DLD1 (cell line): ENCODE measurements around the gene COPS6.

ENCODE experiments used
- in situ Hi-C: cut with HindIII; loops from 2 replicates; pipeline ENCODE4 v1.10.0; 2017; ENCODE audit warnings: low sequenced_read_pairs

Gene COPS6

DNA sequence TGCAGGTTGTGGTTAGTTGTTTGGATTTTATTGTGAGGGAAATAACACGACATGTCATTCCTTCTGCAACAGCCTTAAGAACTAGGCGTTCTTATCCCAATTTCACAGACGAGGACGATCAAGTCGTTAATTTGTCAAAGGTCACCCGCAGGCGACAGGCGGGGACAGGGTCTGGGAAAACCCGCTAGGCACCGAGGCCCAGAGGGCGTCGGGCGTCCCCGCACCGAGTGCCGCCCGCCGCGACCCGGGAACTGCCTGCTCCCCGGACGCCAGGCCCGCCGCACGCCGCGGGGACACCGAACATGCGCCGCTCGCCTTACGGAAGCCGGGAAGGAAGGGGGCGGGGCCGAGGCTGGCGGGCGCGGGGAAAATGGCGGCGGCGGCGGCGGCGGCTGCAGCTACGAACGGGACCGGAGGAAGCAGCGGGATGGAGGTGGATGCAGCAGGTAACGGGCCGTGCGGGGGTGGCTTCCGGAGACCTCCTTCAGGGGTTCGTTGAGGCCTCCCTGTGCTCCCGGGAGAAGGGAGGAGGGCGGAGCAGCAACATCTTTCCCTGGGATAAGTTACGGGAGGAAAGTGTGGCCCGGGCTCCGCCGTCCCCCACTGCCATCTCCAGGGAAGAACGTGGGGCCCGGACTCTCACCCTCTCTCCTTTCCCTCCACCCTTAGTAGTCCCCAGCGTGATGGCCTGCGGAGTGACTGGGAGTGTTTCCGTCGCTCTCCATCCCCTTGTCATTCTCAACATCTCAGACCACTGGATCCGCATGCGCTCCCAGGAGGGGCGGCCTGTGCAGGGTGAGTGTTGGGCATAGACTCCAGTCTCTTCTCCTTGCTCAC, at the start of gene COPS6:
COPS6 (plus strand) TSS at position 349 of the 837 bp plus-strand sequence; CDS start at position 371, 22 bp downstream.
- in situ Hi-C loops = no loop called here

DNA sequence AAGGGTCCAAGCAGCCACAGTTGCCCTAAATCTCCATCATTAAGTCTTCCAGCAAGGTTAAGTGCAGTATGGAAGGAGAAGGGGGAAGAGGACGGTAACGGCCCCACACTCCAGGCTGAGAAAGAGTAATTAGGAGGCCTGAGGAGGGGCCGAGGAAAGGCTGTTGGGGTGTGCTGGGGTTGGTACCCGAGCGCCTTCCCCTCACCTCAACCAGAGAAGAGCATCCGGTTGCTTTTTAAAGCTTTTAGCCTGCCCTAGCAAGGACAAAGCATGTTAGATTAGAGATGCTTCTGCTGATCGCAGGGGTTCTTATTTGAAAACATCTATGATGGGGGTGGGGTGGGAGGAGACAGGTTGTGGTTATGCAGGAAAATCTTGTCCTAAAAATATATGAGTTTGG, 48.2 kb upstream of the COPS6 start:
- in situ Hi-C loops = no loop called here

DNA sequence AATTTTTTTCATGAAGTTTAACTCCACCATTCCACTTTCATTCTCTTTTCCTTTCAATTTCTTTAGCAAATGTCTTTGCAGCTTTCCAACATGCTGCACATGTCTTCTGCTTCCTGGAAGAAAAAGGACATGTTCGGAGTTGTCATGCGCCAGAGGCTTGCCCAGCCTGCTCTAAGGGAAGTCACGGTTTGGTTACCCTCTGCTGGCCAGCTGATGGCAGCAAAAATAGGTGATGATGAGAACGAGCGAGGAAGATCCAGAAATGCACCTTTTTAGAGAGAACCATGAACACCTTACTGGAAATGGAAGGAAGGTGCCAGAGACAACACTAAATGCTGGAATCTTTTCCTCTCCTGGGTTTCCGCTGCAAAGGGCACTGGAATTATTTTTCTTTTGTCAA, 44.1 kb upstream of the COPS6 start:
- in situ Hi-C loops = no loop called here

DNA sequence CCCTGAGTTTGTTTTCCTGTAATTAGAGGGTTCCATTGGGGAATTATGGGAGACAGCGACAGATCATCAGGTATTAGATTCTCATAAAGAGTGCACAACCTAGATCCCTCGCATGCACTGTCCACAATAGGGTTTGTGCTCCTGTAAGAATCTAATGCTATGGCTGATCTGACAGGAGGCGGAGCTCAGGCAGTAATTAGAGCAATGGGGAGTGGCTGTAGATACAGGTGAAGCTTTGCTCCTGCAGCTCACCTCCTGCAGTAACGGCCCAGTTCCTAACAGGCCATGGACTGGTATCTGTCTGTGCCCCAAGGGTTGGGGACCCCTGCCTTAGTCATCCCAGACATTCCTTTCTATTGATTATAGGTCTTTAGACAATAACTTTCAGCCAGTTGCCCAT, 40.1 kb upstream of the COPS6 start:
- in situ Hi-C loops = no loop called here

DNA sequence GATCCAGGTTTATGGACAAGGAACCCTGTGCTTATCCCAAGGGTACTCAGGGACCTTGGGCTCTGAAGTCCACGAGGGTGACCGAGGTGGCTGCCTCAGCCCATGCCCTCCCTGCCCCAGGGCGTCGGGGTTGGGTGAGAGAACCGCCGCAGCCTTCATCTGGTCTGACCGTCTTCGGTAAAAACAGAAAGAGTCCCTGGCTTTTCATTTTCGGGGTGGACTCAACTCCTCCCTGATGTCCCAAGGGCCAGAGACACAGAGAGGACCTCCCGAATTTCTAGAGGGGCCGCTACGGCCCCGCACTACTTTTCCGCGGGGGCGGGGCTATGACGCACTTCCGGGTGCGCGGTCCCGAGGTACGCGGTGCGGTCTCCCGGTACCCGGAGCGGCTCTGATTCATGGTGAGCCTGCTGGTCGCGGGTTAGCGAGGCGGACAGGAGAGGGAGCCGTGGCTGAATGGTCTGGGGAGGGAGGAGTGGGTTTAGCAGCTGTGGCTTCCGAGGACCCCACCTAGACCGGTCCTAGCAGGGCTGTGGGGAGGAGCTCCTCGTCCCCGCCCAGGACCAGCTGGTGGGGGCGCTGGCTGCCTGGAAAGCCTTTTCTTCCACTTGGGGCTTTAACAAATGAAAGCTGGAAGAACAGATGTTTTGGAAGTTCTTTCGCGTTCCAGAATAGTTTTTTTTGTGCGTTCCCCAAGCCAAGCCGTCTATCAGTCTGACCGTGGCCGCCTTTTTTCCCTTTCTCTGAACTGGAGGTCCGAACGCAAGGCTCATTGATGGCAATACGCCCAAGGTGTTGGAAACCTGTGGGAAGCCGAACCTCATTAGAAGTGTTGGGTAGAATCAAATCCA, 39.1 kb upstream of the COPS6 start, which contains the start of gene ZSCAN21:
ZSCAN21 (plus strand) TSS at position 334 of the 851 bp plus-strand sequence. CDS start 7,233 bp downstream, outside the sequence.
- in situ Hi-C loops = no loop called here

DNA sequence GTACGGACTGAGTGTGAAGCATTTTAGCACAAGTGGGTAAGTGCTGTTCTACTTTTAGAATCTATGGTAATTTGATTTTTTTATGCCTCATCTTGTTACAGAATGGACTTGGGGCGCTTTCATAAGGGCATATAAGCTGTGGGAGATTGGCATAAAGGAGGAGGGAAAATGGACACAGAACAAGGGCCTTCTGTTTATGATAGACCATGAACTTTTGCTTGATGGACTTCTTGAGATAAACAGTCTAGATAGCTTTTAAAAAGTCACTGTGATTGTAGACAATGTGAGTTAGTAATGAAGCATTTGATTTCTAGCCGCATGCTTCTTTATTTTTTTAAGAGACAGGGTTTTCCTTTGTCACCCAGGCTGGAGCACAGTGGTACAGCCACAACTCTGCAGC, 37.2 kb upstream of the COPS6 start:
- in situ Hi-C loops = no loop called here

DNA sequence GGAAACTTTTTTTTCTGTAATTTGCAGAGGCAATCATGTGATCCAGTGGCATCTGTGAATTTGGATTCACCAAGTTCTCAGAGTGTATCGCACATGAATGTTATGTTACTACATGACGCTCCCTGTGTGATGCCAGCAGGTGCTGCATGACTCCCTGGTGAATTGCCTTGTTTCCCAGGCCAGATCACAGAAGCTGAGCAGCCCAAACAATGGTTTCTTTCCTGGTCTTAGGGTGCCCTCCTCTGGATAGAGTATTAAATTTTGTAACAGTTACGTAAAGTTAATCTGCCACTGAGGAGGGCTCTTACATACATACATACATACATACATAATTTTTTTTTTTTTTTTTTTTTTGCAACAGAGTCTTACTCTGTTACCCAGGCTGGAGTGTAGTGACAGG, 35.6 kb upstream of the COPS6 start:
- in situ Hi-C loops = no loop called here

DNA sequence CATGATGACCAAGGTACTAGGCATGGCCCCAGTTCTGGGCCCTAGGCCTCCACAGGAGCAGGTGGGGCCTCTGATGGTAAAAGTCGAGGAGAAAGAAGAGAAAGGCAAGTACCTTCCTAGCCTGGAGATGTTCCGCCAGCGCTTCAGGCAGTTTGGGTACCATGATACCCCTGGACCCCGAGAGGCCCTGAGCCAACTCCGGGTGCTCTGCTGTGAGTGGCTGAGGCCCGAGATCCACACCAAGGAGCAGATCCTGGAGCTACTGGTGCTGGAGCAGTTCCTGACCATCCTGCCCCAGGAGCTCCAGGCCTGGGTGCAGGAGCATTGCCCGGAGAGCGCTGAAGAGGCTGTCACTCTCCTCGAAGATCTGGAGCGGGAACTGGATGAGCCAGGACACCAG, 31.8 kb upstream of the COPS6 start:
- in situ Hi-C loops = no loop called here

DNA sequence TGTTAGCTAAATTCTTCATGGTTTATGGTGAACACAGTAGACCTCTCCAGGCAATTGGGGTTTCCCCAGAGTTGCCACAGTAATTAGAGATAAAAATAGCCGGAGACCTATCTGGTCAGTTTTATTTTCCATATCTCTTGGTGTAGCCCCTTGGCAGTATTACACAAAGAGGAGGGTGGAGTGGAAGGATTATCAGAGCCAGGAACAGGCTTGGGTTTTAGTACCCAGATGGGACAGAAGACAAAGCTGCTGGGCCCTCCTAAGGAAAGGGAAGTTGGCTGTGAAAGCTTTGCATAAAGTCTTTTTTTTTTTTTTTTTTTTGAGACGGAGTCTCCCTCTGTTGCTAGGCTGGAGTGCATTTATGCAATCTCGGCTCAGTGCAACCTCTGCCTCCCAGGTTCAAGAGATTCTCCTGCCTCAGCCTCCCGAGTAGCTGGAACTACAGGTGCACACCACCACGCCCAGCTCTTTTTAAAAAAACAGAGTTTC, 29.5 kb upstream of the COPS6 start:
- in situ Hi-C loops = no loop called here

DNA sequence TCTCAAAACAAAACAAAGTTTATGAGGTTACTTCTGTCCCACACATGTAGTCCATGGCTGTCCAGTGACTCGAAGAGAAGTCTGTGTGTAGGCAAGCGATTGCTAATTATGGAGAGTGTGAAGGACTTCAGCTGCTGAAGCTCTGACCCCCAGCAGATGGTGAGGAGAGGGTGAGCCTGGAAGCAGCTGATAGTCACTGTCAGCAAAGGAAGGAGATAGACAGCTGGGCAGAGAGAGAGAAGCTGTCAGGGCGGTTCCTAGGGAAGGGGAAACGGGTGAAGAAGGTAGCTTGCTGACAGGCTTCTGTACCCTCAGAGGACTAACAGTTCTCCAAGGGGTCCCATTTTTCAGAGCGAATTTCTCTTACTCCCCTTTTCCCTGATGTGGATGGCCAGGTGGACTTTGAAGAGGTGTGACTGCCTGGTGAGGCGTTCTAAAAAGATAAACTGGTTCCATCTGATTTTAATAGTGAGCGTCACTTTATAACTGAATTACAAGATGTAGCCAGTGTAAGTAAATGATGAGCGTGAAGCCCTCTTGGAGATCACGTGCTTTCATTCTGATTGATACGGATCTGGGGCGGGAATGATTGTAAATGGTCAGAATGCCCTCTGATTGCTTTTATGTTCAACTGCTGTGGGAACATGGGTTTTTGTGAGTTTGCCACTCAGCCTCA, 27.1 kb upstream of the COPS6 start:
- in situ Hi-C loops = no loop called here

DNA sequence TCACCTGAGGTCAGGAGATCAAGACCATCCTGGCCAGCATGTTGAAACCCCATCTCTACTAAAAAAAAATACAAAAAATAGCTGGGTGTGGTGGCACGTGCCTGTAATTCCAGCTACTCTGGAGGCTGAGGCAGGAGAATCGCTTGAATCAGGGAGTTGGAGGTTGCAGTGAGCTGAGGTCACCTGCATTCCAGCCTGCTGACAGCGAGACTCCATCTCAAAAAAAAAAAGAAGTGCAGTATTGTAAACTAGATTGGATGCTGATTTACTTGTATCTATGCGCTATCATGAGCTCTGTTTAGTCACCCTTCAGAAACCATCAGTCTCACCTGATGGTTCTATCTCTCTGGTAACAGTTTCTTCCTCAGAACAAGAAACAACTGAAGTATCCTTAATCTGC, 25.4 kb upstream of the COPS6 start:
- in situ Hi-C loops = no loop called here

DNA sequence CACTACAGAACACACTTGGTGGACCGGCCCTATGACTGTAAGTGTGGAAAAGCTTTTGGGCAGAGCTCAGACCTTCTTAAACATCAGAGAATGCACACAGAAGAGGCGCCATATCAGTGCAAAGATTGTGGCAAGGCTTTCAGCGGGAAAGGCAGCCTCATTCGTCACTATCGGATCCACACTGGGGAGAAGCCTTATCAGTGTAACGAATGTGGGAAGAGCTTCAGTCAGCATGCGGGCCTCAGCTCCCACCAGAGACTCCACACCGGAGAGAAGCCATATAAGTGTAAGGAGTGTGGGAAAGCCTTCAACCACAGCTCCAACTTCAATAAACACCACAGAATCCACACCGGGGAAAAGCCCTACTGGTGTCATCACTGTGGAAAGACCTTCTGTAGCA, 24.6 kb upstream of the COPS6 start:
- in situ Hi-C loops = no loop called here

DNA sequence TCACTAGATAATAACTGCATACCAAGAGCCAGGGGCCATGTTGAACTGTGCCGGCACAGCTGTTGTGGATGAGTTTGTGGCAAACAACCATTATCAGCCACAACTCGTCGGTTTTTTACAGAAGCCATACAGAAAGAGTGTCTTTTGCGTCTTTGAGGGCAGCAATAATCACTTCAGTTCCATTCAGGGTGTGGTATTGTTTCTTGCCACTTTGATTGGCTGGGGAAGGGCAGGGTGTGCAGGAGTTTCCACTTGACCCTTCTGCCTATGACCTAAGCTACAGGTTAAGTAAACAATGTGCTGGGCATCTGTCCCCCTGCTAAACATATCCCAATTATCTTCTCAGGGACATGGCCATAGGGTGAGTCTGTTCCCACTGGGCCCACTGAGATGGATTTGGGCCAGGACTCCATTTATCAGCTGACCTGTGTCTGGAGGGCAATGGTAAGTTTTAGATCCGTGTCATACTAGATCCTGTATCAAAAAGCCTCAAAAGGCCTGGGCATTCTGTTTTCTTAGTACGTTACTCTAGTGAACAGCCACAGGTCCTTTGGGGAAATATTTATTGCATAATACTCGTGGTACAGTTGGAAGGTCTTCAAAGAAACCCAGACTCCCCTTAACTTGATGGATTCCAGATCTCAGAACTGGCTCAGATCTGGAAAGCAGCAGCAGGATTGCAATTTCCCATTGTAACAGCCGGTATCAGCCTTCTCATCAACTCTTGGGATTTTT, 23.1 kb upstream of the COPS6 start:
- in situ Hi-C loops = no loop called here

DNA sequence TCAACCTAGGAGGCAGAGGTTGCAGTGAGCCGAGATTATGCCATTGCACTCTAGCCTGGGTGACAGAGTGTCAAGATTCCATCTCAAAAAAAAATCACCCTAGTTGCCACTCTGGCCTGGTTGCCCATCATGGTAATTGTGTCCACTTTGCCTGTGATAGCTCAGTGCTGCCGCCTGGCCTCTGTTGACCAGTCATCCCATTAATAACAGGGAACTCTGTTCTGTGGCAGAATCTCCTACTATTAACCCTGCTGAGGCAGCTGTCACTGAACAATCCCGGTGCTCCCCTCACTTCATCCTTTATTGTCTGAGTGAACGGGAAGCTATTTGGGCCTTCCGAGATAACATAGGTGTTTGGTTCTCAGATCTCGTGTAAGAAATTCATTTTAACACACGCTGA, 21.8 kb upstream of the COPS6 start:
- in situ Hi-C loops = no loop called here

DNA sequence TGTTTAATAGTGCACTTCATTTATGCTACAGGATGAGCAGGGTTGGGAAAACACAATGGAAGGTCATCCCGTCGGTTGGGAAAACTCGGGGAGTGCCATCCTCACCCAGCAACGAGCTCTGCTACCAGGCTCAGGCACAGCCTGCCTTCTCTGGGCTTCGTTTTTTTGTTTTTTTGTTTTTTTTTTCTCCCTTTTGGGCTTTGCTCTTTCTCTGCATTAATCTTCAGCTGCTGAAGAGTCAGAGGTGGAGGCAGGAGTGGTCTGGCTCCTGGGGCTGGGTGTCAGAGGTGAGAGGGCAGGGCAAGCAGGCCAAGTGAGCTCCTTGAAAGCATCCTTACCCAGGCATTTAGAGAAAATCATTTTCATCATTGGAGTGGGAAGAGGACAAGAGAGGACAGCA, 18.8 kb upstream of the COPS6 start:
- in situ Hi-C loops = no loop called here

DNA sequence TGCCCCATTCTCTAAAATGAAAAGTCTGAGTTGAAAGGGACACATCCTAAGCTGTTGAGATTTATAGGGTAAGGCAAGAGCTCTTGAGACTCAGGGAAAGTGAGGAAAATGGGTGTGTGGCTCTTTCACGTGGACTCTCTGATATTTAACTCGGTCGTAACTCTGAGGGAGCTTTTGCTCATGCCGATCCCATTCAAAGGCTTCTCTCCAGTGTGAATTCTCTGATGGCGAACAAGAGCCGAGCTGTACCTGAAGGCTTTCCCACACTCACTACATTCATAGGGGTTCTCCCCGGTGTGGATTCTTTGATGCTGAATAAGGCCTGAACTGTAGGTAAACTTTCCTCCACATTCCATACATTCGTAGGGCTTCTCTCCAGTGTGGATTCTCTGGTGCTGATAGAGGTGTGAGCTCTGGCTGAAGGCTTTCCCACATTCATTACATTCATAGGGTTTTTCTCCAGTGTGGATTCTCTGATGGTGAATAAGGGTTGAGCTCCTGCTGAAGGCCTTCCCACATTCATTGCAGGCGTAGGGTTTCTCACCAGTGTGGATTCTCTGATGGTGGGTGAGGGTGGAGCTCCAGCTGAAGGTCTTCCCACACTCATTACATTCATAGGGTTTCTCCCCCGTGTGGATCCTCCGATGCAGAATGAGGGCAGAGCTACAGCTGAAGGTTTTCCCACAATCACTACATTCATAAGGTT, 17.6 kb upstream of the COPS6 start:
- in situ Hi-C loops = no loop called here

DNA sequence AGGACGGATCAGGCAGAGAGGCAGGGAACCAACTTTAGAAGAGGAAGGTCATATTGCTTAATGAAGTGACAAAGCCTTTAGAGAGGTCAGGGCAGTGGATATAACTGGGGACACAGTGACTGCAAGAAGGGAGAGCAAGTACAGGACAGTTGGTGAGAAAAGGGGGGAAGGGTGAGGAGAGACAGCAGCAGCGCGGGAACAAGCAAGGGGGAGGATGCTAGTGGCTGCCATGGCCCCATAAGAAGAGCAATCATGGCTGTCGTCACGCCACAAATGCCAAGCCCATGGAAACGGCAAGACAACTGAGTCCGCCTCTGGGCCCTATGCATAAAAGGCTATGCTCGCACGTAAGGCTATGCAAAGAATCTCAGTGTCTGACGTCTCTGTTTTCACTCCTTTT, 16.3 kb upstream of the COPS6 start:
- in situ Hi-C loops = no loop called here

DNA sequence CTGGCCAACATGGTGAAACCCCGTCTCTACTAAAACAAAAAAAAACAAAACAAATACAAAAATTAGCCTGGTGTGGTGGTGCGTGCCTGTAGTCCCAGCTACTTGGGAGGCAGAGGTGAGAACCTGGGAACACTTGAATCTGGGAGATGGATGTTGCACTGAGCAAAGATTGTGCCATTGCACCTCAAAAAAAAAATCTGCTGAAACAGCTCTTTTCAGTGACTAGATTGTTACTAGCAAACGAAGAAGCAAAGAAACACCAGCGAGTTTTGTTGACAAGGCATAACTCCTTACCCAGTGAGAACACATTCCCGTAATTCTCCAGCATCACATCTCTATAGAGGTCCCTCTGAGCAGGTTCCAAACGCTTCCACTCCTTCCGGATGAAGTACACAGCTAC, 13.9 kb upstream of the COPS6 start:
- in situ Hi-C loops = no loop called here

DNA sequence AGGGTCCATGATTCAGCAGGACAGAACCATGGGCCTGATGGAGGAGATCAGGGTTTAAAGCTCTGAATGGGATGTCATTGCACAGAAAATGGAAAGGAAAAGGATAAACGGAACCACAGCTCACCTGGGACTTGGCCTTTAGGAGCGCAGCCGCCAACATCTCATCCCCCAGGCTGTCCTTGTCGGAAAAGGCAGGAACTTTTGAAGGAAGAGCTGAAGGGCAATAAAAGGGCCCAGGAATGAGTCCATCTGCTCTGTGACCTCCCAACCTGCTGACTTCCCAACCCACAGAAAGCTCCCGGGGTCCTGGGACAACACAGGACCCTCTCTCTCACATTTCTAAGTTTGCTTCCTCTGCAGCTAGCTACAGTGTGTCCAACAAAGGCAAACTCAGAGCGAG, 13.4 kb upstream of the COPS6 start:
- in situ Hi-C loops = no loop called here

DNA sequence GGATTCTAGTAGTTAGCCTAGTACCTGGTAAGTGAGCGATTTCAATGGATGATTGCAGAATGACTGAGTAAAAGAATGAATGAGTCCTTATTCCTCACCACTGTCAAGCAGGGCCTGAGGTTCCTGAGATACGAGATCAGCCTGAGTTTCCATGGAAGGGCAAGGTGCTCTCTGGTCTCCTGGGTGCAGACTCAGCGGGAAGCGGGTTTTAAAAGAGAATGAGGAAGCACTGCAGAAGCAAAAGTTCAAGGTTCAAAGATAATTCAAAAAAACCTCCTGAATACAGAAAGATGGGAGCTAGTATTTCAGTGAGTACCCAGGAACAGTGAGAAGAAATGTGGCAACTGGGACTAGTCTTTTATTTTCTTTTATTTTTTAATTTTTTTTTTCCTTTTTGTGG, 11.6 kb upstream of the COPS6 start:
- in situ Hi-C loops = no loop called here
